CD14-positive monocyte (primary cell): ENCODE measurements around the gene WFIKKN2. TPM values are rescaled to one million over a fixed set of nuclear protein-coding genes. Genes with fewer than 3 reads are reported as not detected.

Experiments
- DNase-seq, 3 donors: peaks; one replicate each; pipeline ENCODE4 v3.0.0-alpha.2; 2011 to 2022
- H2AFZ ChIP-seq: 2 replicates; pipeline ENCODE4 v1.6.0; 2012; ENCODE audit warnings: mild to moderate bottlenecking, low read depth, low read length, inconsistent platforms; ENCODE audit not compliant: insufficient read depth, poor library complexity, severe bottlenecking
- H3K27ac ChIP-seq, 2 donors: 1 replicate in 1 of 2; 2 replicates in 1 of 2; pipeline ENCODE4 v1.5.1; 2012 to 2013; ENCODE audit warnings: low read length in 2 of 2, control low read depth in 1 of 2, inconsistent platforms in 1 of 2, low read depth in 1 of 2, mild to moderate bottlenecking in 1 of 2
- H3K27me3 ChIP-seq, 2 donors: one replicate each; pipeline versions ENCODE4 v1.6.0 to v1.6.1; 2011 to 2013; ENCODE audit warnings: low read length in 2 of 2; ENCODE audit not compliant: control insufficient read depth in 2 of 2, insufficient read depth in 2 of 2
- H3K36me3 ChIP-seq, 2 donors: replicated peaks in 1 of 2; 1 replicate in 1 of 2; 2 replicates in 1 of 2; pipeline versions ENCODE4 v1.5.1 to v1.6.1; 2012 to 2013; ENCODE audit warnings: low read length in 2 of 2, control low read depth in 1 of 2, inconsistent platforms in 1 of 2, mild to moderate bottlenecking in 1 of 2; ENCODE audit not compliant: insufficient read depth in 2 of 2, control insufficient read depth in 1 of 2
- H3K4me1 ChIP-seq, 2 donors: 1 replicate in 1 of 2; 2 replicates in 1 of 2; pipeline versions ENCODE4 v1.5.1 to v1.6.1; 2012 to 2013; ENCODE audit warnings: low read length in 2 of 2, control low read depth in 1 of 2, inconsistent platforms in 1 of 2, mild to moderate bottlenecking in 1 of 2, moderate library complexity in 1 of 2; ENCODE audit not compliant: insufficient read depth in 2 of 2, control insufficient read depth in 1 of 2
- H3K4me2 ChIP-seq: replicated peaks from 2 replicates; pipeline ENCODE3; 2012; ENCODE audit warnings: low read length, moderate library complexity, mild to moderate bottlenecking; ENCODE audit not compliant: poor library complexity, severe bottlenecking; ENCODE audit errors: extremely low read depth
- H3K4me3 ChIP-seq, 3 experiments: fragments of 200-600 bp in 1 of 3; sonication (generic) in 1 of 3; replicated peaks in 1 of 3; 1 replicate in 2 of 3; 2 replicates in 1 of 3; pipeline ENCODE4 v1.5.1; 2011 to 2013; ENCODE audit warnings: low read length in 3 of 3, mild to moderate bottlenecking in 3 of 3, control low read depth in 2 of 3, low read depth in 2 of 3, inconsistent platforms in 1 of 3, moderate library complexity in 1 of 3
- H3K79me2 ChIP-seq: 2 replicates; pipeline ENCODE4 v1.6.0; 2012; ENCODE audit warnings: mild to moderate bottlenecking, control low read depth, inconsistent platforms, low read length, moderate library complexity; ENCODE audit not compliant: insufficient read depth
- H3K9ac ChIP-seq: 2 replicates; pipeline ENCODE4 v1.6.0; 2017; ENCODE audit warnings: low read length, mild to moderate bottlenecking; ENCODE audit not compliant: insufficient read depth, poor library complexity, severe bottlenecking
- H3K9me3 ChIP-seq, 2 donors: replicated peaks in 1 of 2; 1 replicate in 1 of 2; 2 replicates in 1 of 2; pipeline versions ENCODE4 v1.5.1 to v1.6.1; 2012 to 2013; ENCODE audit warnings: low read length in 2 of 2, control low read depth in 1 of 2; ENCODE audit not compliant: control insufficient read depth in 1 of 2, insufficient read depth in 1 of 2
- H4K20me1 ChIP-seq: 2 replicates; pipeline ENCODE4 v1.6.0; 2012; ENCODE audit warnings: mild to moderate bottlenecking, low read length, control low read depth, moderate library complexity; ENCODE audit not compliant: insufficient read depth
- H3K27ac Mint-ChIP-seq, 7 donors: one replicate each; pipeline ENCODE4 v1.8.0; 2020; ENCODE audit warnings: mild to moderate bottlenecking in 7 of 7, mixed read lengths in 7 of 7, moderate library complexity in 6 of 7, inconsistent platforms in 2 of 7
- H3K27me3 Mint-ChIP-seq, 3 donors: one replicate each; pipeline ENCODE4 v1.8.0; 2021 to 2022; ENCODE audit warnings: low read depth in 3 of 3, mild to moderate bottlenecking in 3 of 3, mixed read lengths in 3 of 3, moderate library complexity in 3 of 3, inconsistent platforms in 1 of 3
- H3K36me3 Mint-ChIP-seq, 2 donors: one replicate each; pipeline ENCODE4 v1.8.0; 2020; ENCODE audit warnings: mixed read lengths in 2 of 2, inconsistent platforms in 1 of 2, mild to moderate bottlenecking in 1 of 2
- H3K4me1 Mint-ChIP-seq: one replicate; pipeline ENCODE4 v1.8.0; 2020; ENCODE audit warnings: mild to moderate bottlenecking, mixed read lengths
- H3K4me3 Mint-ChIP-seq, 2 donors: one replicate each; pipeline ENCODE4 v1.8.0; 2020; ENCODE audit warnings: mild to moderate bottlenecking in 2 of 2, mixed read lengths in 2 of 2, moderate library complexity in 1 of 2
- H3K9me3 Mint-ChIP-seq, 7 donors: one replicate each; pipeline ENCODE4 v1.8.0; 2020 to 2022; ENCODE audit warnings: mixed read lengths in 7 of 7, mild to moderate bottlenecking in 6 of 7, moderate library complexity in 6 of 7, inconsistent platforms in 2 of 7
- WGBS: methylation state at CpG from one replicate; pipeline ENCODE4 v1.1.5; 2013; ENCODE audit warnings: missing lambda C conversion rate; ENCODE audit not compliant: insufficient coverage; 5-methylcytosine and 5-hydroxymethylcytosine counted together
- intact Hi-C, 2 donors: fragments of 100-400 bp; cut with micrococcal nuclease; formaldehyde crosslinking; loops; one replicate each; pipeline versions ENCODE4 v1.15.0 to v1.15.1; 2023
- polyA plus RNA-seq, 3 donors: library from polyadenylated mRNA; depleted of rRNA in 1 of 3; unstranded in 2 of 3; stranded (reverse) in 1 of 3; fragments of 300-500 nt in 2 of 3; fragments of >200 nt in 1 of 3; fragmentation: Illumina TruSeq in 2 of 3; gene quantifications; 1 replicate in 2 of 3; 2 replicates in 1 of 3; pipeline ENCODE4 v1.2.3, GENCODE V29; 2012 to 2021
- small RNA-seq: library from RNA; depleted of rRNA; stranded (forward); fragments of <200 nt; gene quantifications from one replicate; pipeline ENCODE3, GENCODE V24; 2012; ENCODE audit warnings: low read depth; ENCODE audit not compliant: insufficient read length
- TF ChIP-seq, protein P1 (sequence below): fragments of 200-600 bp; IDR thresholded peaks from one replicate; pipeline ENCODE4 v1.8.0; 2022; ENCODE audit warnings: antibody characterized with exemption, mild to moderate bottlenecking

Gene WFIKKN2
- polyA plus RNA-seq, 3 donors, result 0.03 TPM; not detected in 2

DNA sequence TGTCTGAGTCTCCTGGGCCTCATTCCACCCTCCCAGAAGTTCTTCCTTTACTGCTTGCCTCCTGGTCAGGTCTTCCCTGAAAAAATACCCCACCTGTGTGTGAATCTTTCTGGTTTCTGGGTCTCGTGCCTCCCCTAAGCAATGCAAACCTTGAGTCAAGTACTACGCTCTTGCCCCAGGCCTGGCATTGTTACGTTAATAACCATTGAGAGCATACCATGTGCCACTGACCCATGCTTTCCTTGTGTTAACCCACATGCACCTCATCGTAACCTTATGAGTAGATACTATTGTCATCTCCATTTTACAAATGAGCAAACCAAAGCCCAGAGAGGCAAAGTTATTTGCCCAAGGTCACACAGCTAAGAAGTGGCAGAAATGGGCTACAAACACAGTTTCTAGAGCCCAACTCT, 56.2 kb downstream of the WFIKKN2 start:
- H3K4me2 ChIP-seq, result no peak overlapping the region
- WGBS, result 89% methylated on average over 3 of the region's 4 CpGs
- peaks cover 7% of the 10 kb centered on the region for H3K4me1 Mint-ChIP-seq

More for the DNA sequence above, 56.2 kb downstream of the WFIKKN2 start:
- DNase-seq, result no peak
- no peak overlapping the region for H3K4me3 Mint-ChIP-seq
- Histone ChIP-seq H3K27ac (no peak overlapping the region), H3K9ac (no peak overlapping the region), H4K20me1 (no peaks in the 10 kb centered on the region), H3K4me3 (no peak overlapping the region), H3K4me1 (no peaks in the 10 kb centered on the region), H3K79me2 (no peaks in the 10 kb centered on the region), H3K27me3 (no peaks in the 10 kb centered on the region), H3K36me3 (no peaks in the 10 kb centered on the region), H3K9me3 (no peaks in the 10 kb centered on the region), H2AFZ (no peak overlapping the region)
- no peaks in the 10 kb centered on the region for H3K9me3 Mint-ChIP-seq
- peaks cover 0 to 2% (median 2%) of the 10 kb centered on the region in 3 donors for H3K27me3 Mint-ChIP-seq
- intact Hi-C loops, result no loop called here
- TF ChIP-seq, protein P1, sequence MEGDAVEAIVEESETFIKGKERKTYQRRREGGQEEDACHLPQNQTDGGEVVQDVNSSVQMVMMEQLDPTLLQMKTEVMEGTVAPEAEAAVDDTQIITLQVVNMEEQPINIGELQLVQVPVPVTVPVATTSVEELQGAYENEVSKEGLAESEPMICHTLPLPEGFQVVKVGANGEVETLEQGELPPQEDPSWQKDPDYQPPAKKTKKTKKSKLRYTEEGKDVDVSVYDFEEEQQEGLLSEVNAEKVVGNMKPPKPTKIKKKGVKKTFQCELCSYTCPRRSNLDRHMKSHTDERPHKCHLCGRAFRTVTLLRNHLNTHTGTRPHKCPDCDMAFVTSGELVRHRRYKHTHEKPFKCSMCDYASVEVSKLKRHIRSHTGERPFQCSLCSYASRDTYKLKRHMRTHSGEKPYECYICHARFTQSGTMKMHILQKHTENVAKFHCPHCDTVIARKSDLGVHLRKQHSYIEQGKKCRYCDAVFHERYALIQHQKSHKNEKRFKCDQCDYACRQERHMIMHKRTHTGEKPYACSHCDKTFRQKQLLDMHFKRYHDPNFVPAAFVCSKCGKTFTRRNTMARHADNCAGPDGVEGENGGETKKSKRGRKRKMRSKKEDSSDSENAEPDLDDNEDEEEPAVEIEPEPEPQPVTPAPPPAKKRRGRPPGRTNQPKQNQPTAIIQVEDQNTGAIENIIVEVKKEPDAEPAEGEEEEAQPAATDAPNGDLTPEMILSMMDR, result no peak
- no peak overlapping the region for H3K27ac Mint-ChIP-seq
- H3K36me3 Mint-ChIP-seq, result no peaks in the 10 kb centered on the region

Small RNA genes lying within 50 kb of the gene (small RNA-seq; reads per million reads assigned to genes)
- not detected for gene AC005921.1

Other genes starting within 250 kb of the WFIKKN2 start
- gene ABCC3, start 200.7 kb upstream of the WFIKKN2 start, polyA plus RNA-seq, result 10 to 100 TPM in 2 of 3 donors, 1 to 10 TPM in 1; 2.7 to 74.5 (median 11.4) TPM
- gene ANKRD40, start 127.7 kb upstream of the WFIKKN2 start, polyA plus RNA-seq, result 10 to 100 TPM in 1 of 3 donors, 1 to 10 TPM in 2; 3.4 to 21.8 (median 3.4) TPM
- gene LUC7L3, start 116.0 kb upstream of the WFIKKN2 start, polyA plus RNA-seq, result 10 to 100 TPM; 14.6 to 49.8 (median 17.1) TPM
- gene ANKRD40CL, start 68.1 kb upstream of the WFIKKN2 start, polyA plus RNA-seq, result not detected
- 100 to 1,000 TPM in 1 of 3 donors, 10 to 100 TPM in 2; 18.5 to 107 (median 41.0) TPM for gene TOB1, start 30.8 kb downstream of the WFIKKN2 start, polyA plus RNA-seq